Measurements from ENCODE around the gene UBE2G2.

The UBE2G2 gene

GRCh38 chr21:44742418-44743153 is 59.0 kb downstream of the UBE2G2 start:
- DNase-seq, result no peak

GRCh38 chr21:44741921-44742320 is 59.7 kb downstream of the UBE2G2 start:
- DNase-seq, result no peak

- DNase-seq, result no peak
Observed at GRCh38 chr21:44740742-44741141, 60.9 kb downstream of the UBE2G2 start.

GRCh38 chr21:44739316-44739715 is 62.3 kb downstream of the UBE2G2 start:
- DNase-seq, result no peak

- DNase-seq, result no peak
Observed at GRCh38 chr21:44738621-44739020, 63.0 kb downstream of the UBE2G2 start.

GRCh38 chr21:44737706-44738354 is 63.8 kb downstream of the UBE2G2 start:
- peak; percentile 10 for DNase-seq

GRCh38 chr21:44736291-44737004 is 65.2 kb downstream of the UBE2G2 start:
- no peak for DNase-seq

- DNase-seq, result no peak
Observed at GRCh38 chr21:44735821-44736220, 65.8 kb downstream of the UBE2G2 start.

- no peak for DNase-seq
Observed at GRCh38 chr21:44734841-44735240, 66.8 kb downstream of the UBE2G2 start.

GRCh38 chr21:44734026-44734745 is 67.4 kb downstream of the UBE2G2 start:
- no peak for DNase-seq

- DNase-seq, result no peak
Observed at GRCh38 chr21:44732956-44733355, 68.7 kb downstream of the UBE2G2 start.

GRCh38 chr21:44732263-44732662 is 69.4 kb downstream of the UBE2G2 start:
- DNase-seq, result no peak

GRCh38 chr21:44730951-44731579 is 70.6 kb downstream of the UBE2G2 start:
- no peak for DNase-seq

GRCh38 chr21:44730028-44730395 is 71.6 kb downstream of the UBE2G2 start:
- DNase-seq, result no peak

- DNase-seq, result no peak
Observed at GRCh38 chr21:44729336-44730027, 72.1 kb downstream of the UBE2G2 start.

- DNase-seq, result no peak
Observed at GRCh38 chr21:44728716-44729115, 72.9 kb downstream of the UBE2G2 start.

- DNase-seq, result no peak
Observed at GRCh38 chr21:44727757-44728156, 73.9 kb downstream of the UBE2G2 start.

- DNase-seq, result no peak
Observed at GRCh38 chr21:44727321-44727720, 74.3 kb downstream of the UBE2G2 start.

GRCh38 chr21:44726826-44727225 is 74.8 kb downstream of the UBE2G2 start:
- no peak for DNase-seq

- DNase-seq, result no peak
Observed at GRCh38 chr21:44724926-44725325, 76.7 kb downstream of the UBE2G2 start.

GRCh38 chr21:44724196-44724595 is 77.4 kb downstream of the UBE2G2 start:
- DNase-seq, result no peak

Measured in EL (cell line).